H9 (cell line): ENCODE measurements around the gene SERBP1. TPM values are rescaled to one million over a fixed set of nuclear protein-coding genes. Genes with fewer than 3 reads are reported as not detected.

Experiments used
- DNase-seq: peaks from one replicate; pipeline ENCODE4 v3.0.0-alpha.2; 2017
- H2AFZ ChIP-seq: one replicate; pipeline ENCODE4 v1.6.1; 2013; ENCODE audit warnings: mild to moderate bottlenecking, low read length, control low read depth, moderate library complexity
- H2AK5ac ChIP-seq: 2 replicates; pipeline ENCODE4 v1.6.1; 2013; ENCODE audit warnings: low read length, control low read depth, mixed read lengths; ENCODE audit not compliant: insufficient read length
- H2BK120ac ChIP-seq: one replicate; pipeline ENCODE4 v1.6.1; 2013; ENCODE audit warnings: low read depth, mild to moderate bottlenecking, low read length, control low read depth, inconsistent platforms; ENCODE audit not compliant: poor library complexity, severe bottlenecking
- H2BK12ac ChIP-seq: 2 replicates; pipeline ENCODE4 v1.6.1; 2013; ENCODE audit warnings: low read length, control low read depth, mixed read lengths, low read depth; ENCODE audit not compliant: insufficient read length
- H2BK15ac ChIP-seq: 2 replicates; pipeline ENCODE4 v1.6.1; 2013; ENCODE audit warnings: low read depth, low read length, control low read depth
- H2BK20ac ChIP-seq: one replicate; pipeline ENCODE4 v1.6.1; 2013; ENCODE audit warnings: low read depth, mild to moderate bottlenecking, low read length, control low read depth, inconsistent platforms; ENCODE audit not compliant: poor library complexity, severe bottlenecking
- H2BK5ac ChIP-seq: 2 replicates; pipeline ENCODE4 v1.6.1; 2013; ENCODE audit warnings: low read length, control low read depth, mixed read lengths; ENCODE audit not compliant: insufficient read length
- H3K14ac ChIP-seq: 2 replicates; pipeline ENCODE4 v1.6.1; 2013; ENCODE audit warnings: low read length, control low read depth; ENCODE audit not compliant: insufficient read depth
- H3K18ac ChIP-seq: 2 replicates; pipeline ENCODE4 v1.6.1; 2013; ENCODE audit warnings: low read depth, mild to moderate bottlenecking, mixed read lengths, low read length, control low read depth; ENCODE audit not compliant: insufficient read length
- H3K23ac ChIP-seq: 2 replicates; pipeline ENCODE4 v1.6.1; 2013; ENCODE audit warnings: low read length, control low read depth, mixed read lengths, low read depth; ENCODE audit not compliant: insufficient read length
- H3K23me2 ChIP-seq: 2 replicates; pipeline ENCODE4 v1.6.1; 2013; ENCODE audit warnings: low read depth, mild to moderate bottlenecking, mixed read lengths, low read length, control low read depth; ENCODE audit not compliant: insufficient read length, poor library complexity, severe bottlenecking
- H3K27ac ChIP-seq: 2 replicates; pipeline ENCODE4 v1.5.1; 2013; ENCODE audit warnings: low read length, control low read depth, mixed read lengths, low read depth; ENCODE audit not compliant: insufficient read length
- H3K27me3 ChIP-seq: 2 replicates; pipeline ENCODE4 v1.6.1; 2013; ENCODE audit warnings: low read length, control low read depth, inconsistent platforms; ENCODE audit not compliant: insufficient read depth
- H3K4ac ChIP-seq: 2 replicates; pipeline ENCODE4 v1.6.1; 2013; ENCODE audit warnings: low read depth, mild to moderate bottlenecking, control low read depth, inconsistent platforms, low read length, moderate library complexity
- H3K4me1 ChIP-seq: 2 replicates; pipeline ENCODE4 v1.6.1; 2013; ENCODE audit warnings: low read length, control low read depth, inconsistent platforms; ENCODE audit not compliant: insufficient read depth
- H3K4me2 ChIP-seq: 2 replicates; pipeline ENCODE4 v1.6.1; 2013; ENCODE audit warnings: low read length, control low read depth, mixed read lengths; ENCODE audit not compliant: insufficient read length, insufficient read depth
- H3K56ac ChIP-seq: 2 replicates; pipeline ENCODE4 v1.6.1; 2013; ENCODE audit warnings: low read depth, mild to moderate bottlenecking, mixed read lengths, low read length, control low read depth; ENCODE audit not compliant: insufficient read length
- H3K79me1 ChIP-seq: 2 replicates; pipeline ENCODE4 v1.6.1; 2013; ENCODE audit warnings: low read depth, mild to moderate bottlenecking, moderate library complexity, low read length, control low read depth, inconsistent platforms; ENCODE audit not compliant: insufficient read depth, poor library complexity, severe bottlenecking
- H3K79me2 ChIP-seq: 2 replicates; pipeline ENCODE4 v1.6.1; 2013; ENCODE audit warnings: low read length, control low read depth, inconsistent platforms; ENCODE audit not compliant: insufficient read depth
- H3K9ac ChIP-seq: 2 replicates; pipeline ENCODE4 v1.6.1; 2013; ENCODE audit warnings: low read length, control low read depth, mixed read lengths; ENCODE audit not compliant: insufficient read length; ENCODE audit errors: extremely low read depth
- H3K9me3 ChIP-seq: one replicate; pipeline ENCODE4 v1.6.1; 2013; ENCODE audit warnings: low read depth, low read length, inconsistent platforms; ENCODE audit not compliant: control insufficient read depth
- H3T11ph ChIP-seq: one replicate; pipeline ENCODE4 v1.6.1; 2013; ENCODE audit warnings: mild to moderate bottlenecking, low read length, control low read depth, inconsistent platforms
- H4K20me1 ChIP-seq: one replicate; pipeline ENCODE4 v1.6.1; 2013; ENCODE audit not compliant: control insufficient read depth, insufficient read length, insufficient read depth
- H4K5ac ChIP-seq: 2 replicates; pipeline ENCODE4 v1.6.1; 2013; ENCODE audit warnings: low read depth, mild to moderate bottlenecking, mixed read lengths, low read length, control low read depth; ENCODE audit not compliant: insufficient read length
- H4K8ac ChIP-seq: replicated peaks from 2 replicates; pipeline ENCODE4 v1.6.1; 2013; ENCODE audit warnings: low read length, control low read depth, mixed read lengths, low read depth; ENCODE audit not compliant: insufficient read length
- H4K91ac ChIP-seq: 2 replicates; pipeline ENCODE4 v1.6.1; 2013; ENCODE audit warnings: low read depth, mild to moderate bottlenecking, moderate library complexity, mixed read lengths, low read length, control low read depth; ENCODE audit not compliant: insufficient read length
- H3K27ac Mint-ChIP-seq, 3 experiments: 2 replicates in 2 of 3; 3 replicates in 1 of 3; pipeline ENCODE4 v1.8.0; 2020 to 2021; ENCODE audit warnings: mixed read lengths in 3 of 3, mild to moderate bottlenecking in 1 of 3, moderate library complexity in 1 of 3
- H3K27me3 Mint-ChIP-seq: 2 replicates; pipeline ENCODE4 v1.8.0; 2021; ENCODE audit warnings: low read depth, mild to moderate bottlenecking, moderate library complexity, mixed read lengths
- H3K36me3 Mint-ChIP-seq, 3 experiments: 2 replicates in 2 of 3; 3 replicates in 1 of 3; pipeline ENCODE4 v1.8.0; 2020 to 2021; ENCODE audit warnings: low read depth in 3 of 3, mixed read lengths in 3 of 3; ENCODE audit not compliant: insufficient read depth in 1 of 3
- H3K4me1 Mint-ChIP-seq, 2 experiments: 2 replicates each; pipeline ENCODE4 v1.8.0; 2020; ENCODE audit warnings: mixed read lengths in 2 of 2
- H3K4me3 Mint-ChIP-seq, 2 experiments: 2 replicates in 1 of 2; 3 replicates in 1 of 2; pipeline ENCODE4 v1.8.0; 2020 to 2021; ENCODE audit warnings: mild to moderate bottlenecking in 2 of 2, mixed read lengths in 2 of 2, moderate library complexity in 1 of 2
- H3K9me3 Mint-ChIP-seq, 2 experiments: 2 replicates in 1 of 2; 3 replicates in 1 of 2; pipeline ENCODE4 v1.8.0; 2020; ENCODE audit warnings: mild to moderate bottlenecking in 2 of 2, mixed read lengths in 2 of 2, moderate library complexity in 1 of 2
- WGBS: extraction: QIAGEN DNeasy Blood & Tissue Kit; methylation state at CpG from one replicate; pipeline ENCODE4 v1.1.7; 2013; ENCODE audit warnings: missing lambda C conversion rate, low lambda C conversion rate, mixed read lengths; ENCODE audit not compliant: insufficient read length; ENCODE audit errors: extremely low coverage; 5-methylcytosine and 5-hydroxymethylcytosine counted together
- total RNA-seq: library from RNA; stranded (reverse); gene quantifications from 2 replicates; pipeline ENCODE4 v1.2.1, GENCODE V29; 2021
- TF ChIP-seq, protein P1 (sequence below): fragments of 200-600 bp; sonication (generic); conservative IDR thresholded peaks from 3 replicates; pipeline ENCODE4 v1.8.0; 2021; ENCODE audit warnings: antibody characterized with exemption, mild to moderate bottlenecking

The SERBP1 gene
- total RNA-seq, 1 experiment from 2014 or later: 495 TPM

DNA sequence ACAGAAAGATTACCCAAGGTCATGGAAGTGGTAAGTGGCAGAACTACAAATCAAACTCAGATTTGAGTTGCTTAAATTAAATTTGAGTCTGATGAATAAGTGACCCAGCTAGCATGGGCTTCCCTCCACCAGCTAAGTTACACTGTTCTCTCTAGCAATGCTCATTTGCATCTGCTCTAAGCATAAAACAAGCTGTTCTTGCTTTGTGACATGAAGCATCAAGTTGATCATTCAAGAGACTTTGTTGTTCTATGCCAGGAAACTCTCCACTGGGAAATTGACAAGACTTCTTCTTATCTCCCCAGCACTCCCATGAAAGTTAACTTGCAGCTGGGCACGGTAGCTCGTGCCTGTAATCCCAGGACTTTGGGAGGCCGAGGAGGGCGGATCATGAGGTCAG, 49.0 kb downstream of the SERBP1 start:
- H3K23ac ChIP-seq: no peak overlapping the region

More for the DNA sequence above, 49.0 kb downstream of the SERBP1 start:
- Histone ChIP-seq H3K27ac (no peak overlapping the region), H2AK5ac (no peak overlapping the region), H3K9me3 (peaks cover 9% of the 10 kb centered on the region), H3K9ac (no peak overlapping the region), H3K4me1 (peaks cover 5% of the 10 kb centered on the region; the same call in 1 of the 2 replicates), H3K56ac (no peak overlapping the region), H4K20me1 (no peaks in the 10 kb centered on the region), H4K8ac (no peak overlapping the region), H4K5ac (no peak overlapping the region), H2BK5ac (no peak overlapping the region), H2BK12ac (no peak overlapping the region), H3K79me2 (no peaks in the 10 kb centered on the region), H2BK20ac (no peak overlapping the region), H3T11ph (no peak overlapping the region), H3K4ac (no peak overlapping the region), H3K79me1 (no peaks in the 10 kb centered on the region), H3K18ac (no peak overlapping the region), H3K27me3 (no peaks in the 10 kb centered on the region), H4K91ac (no peak overlapping the region), H2AFZ (no peak overlapping the region), H2BK120ac (no peak overlapping the region), H3K14ac (no peak overlapping the region), H3K23me2 (no peaks in the 10 kb centered on the region), H2BK15ac (no peak overlapping the region), H3K4me2 (no peak overlapping the region)
- H3K9me3 Mint-ChIP-seq: peaks cover 36 to 38% of the 10 kb centered on the region in 2 experiments
- H3K27me3 Mint-ChIP-seq: peaks cover 2% of the 10 kb centered on the region; the same call in 1 of the 2 replicates
- WGBS: no CpG with 5 or more reads among the region's 4 CpGs
- no peak for DNase-seq
- H3K4me1 Mint-ChIP-seq: peaks cover 16 to 20% of the 10 kb centered on the region in 2 experiments
- no peak overlapping the region for H3K4me3 Mint-ChIP-seq
- no peak overlapping the region for H3K27ac Mint-ChIP-seq
- peaks cover 36 to 41% (median 39%) of the 10 kb centered on the region in 3 experiments for H3K36me3 Mint-ChIP-seq
- TF ChIP-seq, protein P1, sequence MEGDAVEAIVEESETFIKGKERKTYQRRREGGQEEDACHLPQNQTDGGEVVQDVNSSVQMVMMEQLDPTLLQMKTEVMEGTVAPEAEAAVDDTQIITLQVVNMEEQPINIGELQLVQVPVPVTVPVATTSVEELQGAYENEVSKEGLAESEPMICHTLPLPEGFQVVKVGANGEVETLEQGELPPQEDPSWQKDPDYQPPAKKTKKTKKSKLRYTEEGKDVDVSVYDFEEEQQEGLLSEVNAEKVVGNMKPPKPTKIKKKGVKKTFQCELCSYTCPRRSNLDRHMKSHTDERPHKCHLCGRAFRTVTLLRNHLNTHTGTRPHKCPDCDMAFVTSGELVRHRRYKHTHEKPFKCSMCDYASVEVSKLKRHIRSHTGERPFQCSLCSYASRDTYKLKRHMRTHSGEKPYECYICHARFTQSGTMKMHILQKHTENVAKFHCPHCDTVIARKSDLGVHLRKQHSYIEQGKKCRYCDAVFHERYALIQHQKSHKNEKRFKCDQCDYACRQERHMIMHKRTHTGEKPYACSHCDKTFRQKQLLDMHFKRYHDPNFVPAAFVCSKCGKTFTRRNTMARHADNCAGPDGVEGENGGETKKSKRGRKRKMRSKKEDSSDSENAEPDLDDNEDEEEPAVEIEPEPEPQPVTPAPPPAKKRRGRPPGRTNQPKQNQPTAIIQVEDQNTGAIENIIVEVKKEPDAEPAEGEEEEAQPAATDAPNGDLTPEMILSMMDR: no peak
